SK-N-SH (cell line): Measurements from ENCODE around the gene MBNL1. TPM values are rescaled to one million over a fixed set of nuclear protein-coding genes. Genes with fewer than 3 reads are reported as not detected.

ENCODE experiments used
- CTCF ChIA-PET: fragments of 300-600, 350-600 bp; formaldehyde crosslinking; extraction: SDS; loops from one replicate; lab custom pipeline; 2021; lab: Yijun Ruan, JAX
- POLR2A ChIA-PET: fragments of 350-600 bp; sonication (Branson Sonifier 250); formaldehyde crosslinking; extraction: SDS; loops from one replicate; lab custom pipeline; 2020; ENCODE audit warnings: antibody characterized with exemption, inconsistent platforms; lab: Yijun Ruan, JAX
- DNase-seq: peaks from one replicate; pipeline ENCODE4 v3.0.0; 2012
- H2AFZ ChIP-seq: fragments of 200-600 bp; sonication (generic); 2 replicates; pipeline ENCODE4 v1.8.1; 2016; ENCODE audit warnings: antibody characterized with exemption, mild to moderate bottlenecking, low read depth
- H3F3A ChIP-seq: fragments of 200-600 bp; sonication (generic); replicated peaks from 2 replicates; pipeline ENCODE3; 2016; ENCODE audit warnings: antibody characterized with exemption, mild to moderate bottlenecking; ENCODE audit not compliant: insufficient read depth
- H3K27ac ChIP-seq, 2 experiments: fragments of 200-500 bp in 1 of 2; fragments of 200-600 bp in 1 of 2; sonication (Bioruptor generic) in 1 of 2; sonication (generic), shearing (Covaris generic) in 1 of 2; 2 replicates each; pipeline versions ENCODE4 v1.5.1 to v1.6.1; 2014 to 2016; ENCODE audit warnings: low read depth in 2 of 2, inconsistent platforms in 1 of 2, low read length in 1 of 2, mild to moderate bottlenecking in 1 of 2, mixed read lengths in 1 of 2
- H3K27me3 ChIP-seq: fragments of 200-600 bp; sonication (generic), shearing (Covaris generic); 2 replicates; pipeline ENCODE4 v1.6.1; 2016; ENCODE audit warnings: mixed run types; ENCODE audit not compliant: insufficient read depth
- H3K36me3 ChIP-seq, 2 experiments: fragments of 200-500 bp in 1 of 2; fragments of 200-600 bp in 1 of 2; sonication (Bioruptor generic) in 1 of 2; sonication (generic) in 1 of 2; replicated peaks in 1 of 2; 2 replicates each; pipeline versions ENCODE3 to v1.5.1; 2014 to 2016; ENCODE audit warnings: low read length in 1 of 2, mild to moderate bottlenecking in 1 of 2; ENCODE audit not compliant: insufficient read depth in 2 of 2, control insufficient read depth in 1 of 2
- H3K4me1 ChIP-seq, 2 experiments: fragments of 200-500 bp in 1 of 2; fragments of 200-600 bp in 1 of 2; sonication (Bioruptor generic) in 1 of 2; sonication (generic), shearing (Covaris generic) in 1 of 2; 2 replicates each; pipeline versions ENCODE4 v1.5.1 to v1.6.1; 2014 to 2016; ENCODE audit warnings: low read depth in 1 of 2, low read length in 1 of 2, mixed run types in 1 of 2; ENCODE audit not compliant: insufficient read depth in 2 of 2, control insufficient read depth in 1 of 2
- H3K4me2 ChIP-seq: fragments of 200-600 bp; sonication (generic), shearing (Covaris generic); 2 replicates; pipeline ENCODE4 v1.6.1; 2017; ENCODE audit warnings: mixed run types
- H3K4me3 ChIP-seq, 2 experiments: fragments of 200-500 bp in 1 of 2; fragments of 200-600 bp in 1 of 2; sonication (Bioruptor generic) in 1 of 2; sonication (generic), shearing (Covaris generic) in 1 of 2; 2 replicates each; pipeline versions ENCODE4 v1.5.1 to v1.8.1; 2014 to 2016; ENCODE audit warnings: low read depth in 2 of 2, inconsistent platforms in 1 of 2, low read length in 1 of 2, mild to moderate bottlenecking in 1 of 2, mixed read lengths in 1 of 2, moderate library complexity in 1 of 2
- H3K79me2 ChIP-seq: fragments of 200-600 bp; sonication (generic); 2 replicates; pipeline ENCODE4 v1.8.1; 2017; ENCODE audit warnings: mild to moderate bottlenecking; ENCODE audit not compliant: insufficient read depth
- H3K9ac ChIP-seq: fragments of 200-600 bp; sonication (generic); 2 replicates; pipeline ENCODE4 v1.6.1; 2017; ENCODE audit warnings: mixed run types
- H3K9me2 ChIP-seq: fragments of 200-600 bp; sonication (generic); 2 replicates; pipeline ENCODE4 v1.6.1; 2017; ENCODE audit warnings: mixed run types
- H3K9me3 ChIP-seq: fragments of 200-600 bp; sonication (generic); 2 replicates; pipeline ENCODE4 v1.6.1; 2017; ENCODE audit warnings: mixed run types, mild to moderate bottlenecking, moderate library complexity
- H4K20me1 ChIP-seq: fragments of 200-600 bp; sonication (generic); 2 replicates; pipeline ENCODE4 v1.6.1; 2017; ENCODE audit warnings: mild to moderate bottlenecking, mixed run types; ENCODE audit not compliant: insufficient read depth
- ELF1 ChIP-seq: IDR thresholded peaks from 2 replicates; pipeline ENCODE4 v1.4.0; 2012
- EP300 ChIP-seq, 2 experiments: IDR thresholded peaks; 2 replicates each; pipeline versions ENCODE4 v1.4.0 to v1.6.1; 2012; ENCODE audit warnings: borderline replicate concordance in 1 of 2, low read depth in 1 of 2, low read length in 1 of 2
- EZH2phosphoT487 ChIP-seq: fragments of 200-600 bp; sonication (generic); IDR thresholded peaks from 2 replicates; pipeline ENCODE4 v1.6.1; 2017; ENCODE audit warnings: low read depth, mixed run types, mild to moderate bottlenecking, antibody characterized with exemption, moderate library complexity, borderline replicate concordance
- MAX ChIP-seq: IDR thresholded peaks from 2 replicates; pipeline ENCODE4 v1.4.0; 2012; ENCODE audit warnings: low read depth
- MEF2A ChIP-seq: IDR thresholded peaks from 2 replicates; pipeline ENCODE4 v1.4.0; 2012; ENCODE audit warnings: low read depth, borderline replicate concordance
- MXI1 ChIP-seq: IDR thresholded peaks from 2 replicates; pipeline ENCODE4 v1.6.1; 2012; ENCODE audit warnings: mild to moderate bottlenecking, low read depth, low read length, improper control_type of control experiment
- NFIC ChIP-seq: IDR thresholded peaks from 2 replicates; pipeline ENCODE4 v1.4.0; 2012; ENCODE audit warnings: borderline replicate concordance
- NRF1 ChIP-seq: IDR thresholded peaks from 2 replicates; pipeline ENCODE4 v1.6.1; 2012; ENCODE audit warnings: low read depth, mild to moderate bottlenecking, low read length
- RAD21 ChIP-seq: IDR thresholded peaks from 2 replicates; pipeline ENCODE4 v1.6.1; 2012; ENCODE audit warnings: mild to moderate bottlenecking, low read length
- RCOR1 ChIP-seq: fragments of 150-350 bp; IDR thresholded peaks from 2 replicates; pipeline ENCODE4 v1.6.1; 2017; ENCODE audit warnings: antibody characterized with exemption, low read length
- REST ChIP-seq: IDR thresholded peaks from 2 replicates; pipeline ENCODE4 v1.6.1; 2012; ENCODE audit warnings: mild to moderate bottlenecking, low read depth, low read length, moderate library complexity
- SIN3A ChIP-seq: IDR thresholded peaks from 2 replicates; pipeline ENCODE4 v1.6.1; 2012; ENCODE audit warnings: low read depth, mild to moderate bottlenecking, low read length, moderate library complexity, borderline replicate concordance
- SMC3 ChIP-seq: IDR thresholded peaks from 2 replicates; pipeline ENCODE4 v1.6.1; 2012; ENCODE audit warnings: low read depth, low read length, improper control_type of control experiment
- TAF1 ChIP-seq: IDR thresholded peaks from 2 replicates; pipeline ENCODE4 v1.6.1; 2012; ENCODE audit warnings: low read depth, mild to moderate bottlenecking, low read length, moderate library complexity, borderline replicate concordance
- TCF12 ChIP-seq: IDR thresholded peaks from 2 replicates; pipeline ENCODE4 v1.4.0; 2012
- TEAD4 ChIP-seq: IDR thresholded peaks from 2 replicates; pipeline ENCODE4 v1.4.0; 2012; ENCODE audit warnings: mild to moderate bottlenecking, borderline replicate concordance; ENCODE audit not compliant: insufficient read depth
- USF1 ChIP-seq: IDR thresholded peaks from 2 replicates; pipeline ENCODE4 v1.4.0; 2012; ENCODE audit warnings: low read depth, borderline replicate concordance
- YY1 ChIP-seq: IDR thresholded peaks from 2 replicates; pipeline ENCODE4 v1.4.0; 2012; ENCODE audit warnings: low read depth, mild to moderate bottlenecking
- WGBS: methylation state at CpG from one replicate; pipeline ENCODE4 v1.1.6; 2017; ENCODE audit warnings: low lambda C conversion rate; 5-methylcytosine and 5-hydroxymethylcytosine counted together
- polyA plus RNA-seq, 3 experiments: library from polyadenylated mRNA; depleted of rRNA; stranded (reverse); fragments of >200 nt; gene quantifications; 2 replicates each; pipeline ENCODE4 v1.2.3, GENCODE V29; 2012
- TF ChIP-seq, protein P1 (sequence below): fragments of 200-600 bp; sonication (generic); IDR thresholded peaks from 2 replicates; pipeline ENCODE4 v1.6.1; 2017; ENCODE audit warnings: antibody characterized with exemption, mild to moderate bottlenecking, moderate library complexity
- TF ChIP-seq, protein P2 (sequence below): fragments of 150-350 bp; IDR thresholded peaks from 2 replicates; pipeline ENCODE4 v1.6.1; 2016; ENCODE audit warnings: mild to moderate bottlenecking, low read depth, low read length

Gene MBNL1
- polyA plus RNA-seq, 1 of the 3 experiments (the other 2 are of a cell fraction): 44.3 TPM

DNA sequence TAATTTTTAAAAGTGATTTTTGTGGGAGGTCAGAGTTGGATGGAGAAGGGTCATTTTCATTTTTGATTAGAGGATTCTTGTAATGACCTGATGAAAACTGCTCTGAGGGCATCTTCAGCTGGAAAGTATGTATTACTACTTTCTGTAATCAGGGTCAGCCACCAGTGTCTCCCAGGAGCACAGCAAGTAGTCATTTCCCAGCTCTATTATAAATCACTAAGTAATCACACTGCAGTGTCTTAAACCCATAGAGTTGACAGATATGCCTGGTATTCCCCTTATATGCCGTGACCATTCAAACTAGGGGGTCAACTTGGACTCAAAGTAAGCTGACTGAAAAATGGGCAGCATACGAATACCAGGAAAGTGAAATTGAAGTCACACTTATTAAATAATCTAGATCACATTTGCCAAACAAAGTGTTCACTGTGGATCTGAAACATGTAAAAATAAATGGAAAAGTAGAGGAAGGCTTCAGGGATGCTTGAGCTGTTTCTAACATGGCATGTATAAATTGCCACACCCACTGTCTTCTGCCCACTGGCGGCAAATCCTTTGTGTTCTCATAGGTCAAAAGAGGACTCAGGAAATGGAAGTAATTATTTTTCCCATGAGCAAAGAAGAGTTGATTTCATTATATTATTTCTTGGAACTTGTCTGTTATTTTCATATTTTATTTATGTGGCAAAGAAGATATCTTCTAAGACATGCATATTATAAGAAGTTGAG is 105.7 kb downstream of the MBNL1 start:
- ChIA-PET CTCF (interaction anchor here (0.5 to 1.5 kb wide), 2 partner anchors 19 to 39 kb away, joined by 3 read pairs; no protein-coding TSS in a partner anchor), POLR2A (no interaction called here)
- TF ChIP-seq NFIC: no peak
- TF ChIP-seq, protein P1, sequence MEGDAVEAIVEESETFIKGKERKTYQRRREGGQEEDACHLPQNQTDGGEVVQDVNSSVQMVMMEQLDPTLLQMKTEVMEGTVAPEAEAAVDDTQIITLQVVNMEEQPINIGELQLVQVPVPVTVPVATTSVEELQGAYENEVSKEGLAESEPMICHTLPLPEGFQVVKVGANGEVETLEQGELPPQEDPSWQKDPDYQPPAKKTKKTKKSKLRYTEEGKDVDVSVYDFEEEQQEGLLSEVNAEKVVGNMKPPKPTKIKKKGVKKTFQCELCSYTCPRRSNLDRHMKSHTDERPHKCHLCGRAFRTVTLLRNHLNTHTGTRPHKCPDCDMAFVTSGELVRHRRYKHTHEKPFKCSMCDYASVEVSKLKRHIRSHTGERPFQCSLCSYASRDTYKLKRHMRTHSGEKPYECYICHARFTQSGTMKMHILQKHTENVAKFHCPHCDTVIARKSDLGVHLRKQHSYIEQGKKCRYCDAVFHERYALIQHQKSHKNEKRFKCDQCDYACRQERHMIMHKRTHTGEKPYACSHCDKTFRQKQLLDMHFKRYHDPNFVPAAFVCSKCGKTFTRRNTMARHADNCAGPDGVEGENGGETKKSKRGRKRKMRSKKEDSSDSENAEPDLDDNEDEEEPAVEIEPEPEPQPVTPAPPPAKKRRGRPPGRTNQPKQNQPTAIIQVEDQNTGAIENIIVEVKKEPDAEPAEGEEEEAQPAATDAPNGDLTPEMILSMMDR: no peak
- TF ChIP-seq MEF2A: no peak
- TF ChIP-seq, protein P2, sequence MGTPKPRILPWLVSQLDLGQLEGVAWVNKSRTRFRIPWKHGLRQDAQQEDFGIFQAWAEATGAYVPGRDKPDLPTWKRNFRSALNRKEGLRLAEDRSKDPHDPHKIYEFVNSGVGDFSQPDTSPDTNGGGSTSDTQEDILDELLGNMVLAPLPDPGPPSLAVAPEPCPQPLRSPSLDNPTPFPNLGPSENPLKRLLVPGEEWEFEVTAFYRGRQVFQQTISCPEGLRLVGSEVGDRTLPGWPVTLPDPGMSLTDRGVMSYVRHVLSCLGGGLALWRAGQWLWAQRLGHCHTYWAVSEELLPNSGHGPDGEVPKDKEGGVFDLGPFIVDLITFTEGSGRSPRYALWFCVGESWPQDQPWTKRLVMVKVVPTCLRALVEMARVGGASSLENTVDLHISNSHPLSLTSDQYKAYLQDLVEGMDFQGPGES: no peak
- TF ChIP-seq ELF1: no peak
- TF ChIP-seq MAX: no peak
- no peak for TF ChIP-seq REST
- TF ChIP-seq MXI1: no peak
- TF ChIP-seq RCOR1: no peak
- no peak for TF ChIP-seq EP300 (IDR thresholded peaks at IDR 0.05; ENCODE audit: borderline replicate concordance in 1 of 2, low read depth in 1 of 2, low read length in 1 of 2)
- no peak for TF ChIP-seq SMC3
- TF ChIP-seq SIN3A: no peak
- no peak for TF ChIP-seq RAD21
- no peak for TF ChIP-seq TAF1
- TF ChIP-seq EZH2phosphoT487: no peak
- no peak for TF ChIP-seq YY1
- no peak for TF ChIP-seq NRF1
- TF ChIP-seq USF1: no peak
- TF ChIP-seq TEAD4: no peak
- no peak for TF ChIP-seq TCF12
- Histone ChIP-seq H3K4me3 (no peak overlapping the region), H3K36me3 (peaks cover 0 to 16% of the 10 kb centered on the region in 2 experiments), H3K27ac (peak overlapping the region in 1 of 2 experiments; percentile 90; a peak in 2 of 4 replicates), H3K9me2 (no peaks in the 10 kb centered on the region), H3F3A (peaks cover 34% of the 10 kb centered on the region), H3K9me3 (no peaks in the 10 kb centered on the region), H3K27me3 (no peaks in the 10 kb centered on the region), H2AFZ (no peak overlapping the region), H4K20me1 (peaks cover 47% of the 10 kb centered on the region), H3K4me1 (peaks cover 0 to 39% of the 10 kb centered on the region in 2 experiments; a peak in 3 of 4 replicates), H3K4me2 (no peak overlapping the region), H3K79me2 (peaks cover 100% of the 10 kb centered on the region), H3K9ac (no peak overlapping the region)
- 66% methylated on average over 3 of the region's 3 CpGs for WGBS
- no peak for DNase-seq
